ENCODE measurements around the gene BIRC7. TPM values are rescaled to one million over a fixed set of nuclear protein-coding genes. Genes with fewer than 3 reads are reported as not detected.

Gene BIRC7
- polyA plus RNA-seq, 4 donors, result 0.13 to 5.4 TPM; not detected in 2

DNA sequence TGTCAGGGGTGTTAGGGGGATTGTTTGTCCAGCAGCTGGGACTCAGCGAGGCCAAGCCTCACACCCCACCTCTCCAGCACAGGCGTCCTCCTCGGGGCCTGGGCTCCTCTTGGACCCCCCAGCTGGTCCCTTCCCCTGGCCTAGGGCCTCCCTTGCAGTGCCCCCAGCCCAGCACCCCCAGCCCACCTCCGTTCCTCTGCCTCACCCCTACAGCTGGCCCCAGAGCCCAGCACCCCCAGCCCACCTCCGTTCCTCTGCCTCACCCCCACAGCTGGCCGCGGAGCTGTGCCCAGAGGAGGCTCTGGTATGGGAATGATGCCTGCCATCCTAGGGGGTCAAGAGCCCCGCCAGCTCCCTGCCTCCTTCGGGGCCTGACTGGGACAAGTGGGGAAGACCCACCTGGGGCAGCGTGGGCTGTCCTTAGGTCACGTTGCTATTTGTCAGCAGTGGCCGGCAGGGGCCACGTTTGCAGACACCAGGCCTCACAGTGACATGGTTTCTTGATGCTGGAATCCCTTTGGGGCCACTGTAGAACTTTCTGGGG lies 49.3 kb downstream of the BIRC7 start:
- Histone ChIP-seq H3K27ac (ENCODE audit: low read depth in 1 of 3, low read length in 2 of 3) (no peak overlapping the region), H3K27me3 (ENCODE audit: control insufficient read depth in 3 of 3, insufficient read depth in 3 of 3, low read length in 3 of 3) (no peaks in the 10 kb centered on the region), H3K36me3 (ENCODE audit: control insufficient read depth in 3 of 3, insufficient read depth in 2 of 3, low read depth in 1 of 3, low read length in 3 of 3) (peaks cover 7 to 95% (median 10%) of the 10 kb centered on the region in 3 donors), H3K4me3 (ENCODE audit: low read depth in 1 of 3, low read length in 3 of 3) (peak overlapping the region in 1 of 3 donors; percentile 12), H3K9me3 (ENCODE audit: control insufficient read depth in 2 of 2, insufficient read depth in 1 of 2, low read depth in 1 of 2, low read length in 1 of 2) (no peaks in the 10 kb centered on the region), H3K4me1 (ENCODE audit: control insufficient read depth in 3 of 3, insufficient read depth in 2 of 3, low read depth in 1 of 3, low read length in 2 of 3) (no peaks in the 10 kb centered on the region)
- no peak for DNase-seq
- 81 to 91% (median 87%) methylated on average over 13 of the region's 13 CpGs for WGBS, 3 donors
- FAIRE-seq, result no peak

GRCh38 chr20:63285636-63286615 lies 50.2 kb downstream of the BIRC7 start:
- WGBS, 3 donors, result 94 to 96% (median 94%) methylated on average over 44 of the region's 44 CpGs
- Histone ChIP-seq H3K9me3 (ENCODE audit: control insufficient read depth in 2 of 2, insufficient read depth in 1 of 2, low read depth in 1 of 2, low read length in 1 of 2) (no peaks in the 10 kb centered on the region), H3K27ac (ENCODE audit: low read depth in 1 of 3, low read length in 2 of 3) (no peak overlapping the region), H3K4me1 (ENCODE audit: control insufficient read depth in 3 of 3, insufficient read depth in 2 of 3, low read depth in 1 of 3, low read length in 2 of 3) (peaks cover 0 to 1% (median 0%) of the 10 kb centered on the region in 3 donors), H3K36me3 (ENCODE audit: control insufficient read depth in 3 of 3, insufficient read depth in 2 of 3, low read depth in 1 of 3, low read length in 3 of 3) (peaks cover 4 to 86% (median 9%) of the 10 kb centered on the region in 3 donors), H3K4me3 (ENCODE audit: low read depth in 1 of 3, low read length in 3 of 3) (no peak overlapping the region), H3K27me3 (ENCODE audit: control insufficient read depth in 3 of 3, insufficient read depth in 3 of 3, low read length in 3 of 3) (no peaks in the 10 kb centered on the region)
- FAIRE-seq (no peak), DNase-seq (no peak)

- Histone ChIP-seq H3K4me3 (ENCODE audit: low read depth in 1 of 3, low read length in 3 of 3) (no peak overlapping the region), H3K27ac (ENCODE audit: low read depth in 1 of 3, low read length in 2 of 3) (no peak overlapping the region), H3K4me1 (ENCODE audit: control insufficient read depth in 3 of 3, insufficient read depth in 2 of 3, low read depth in 1 of 3, low read length in 2 of 3) (peaks cover 0 to 4% (median 0%) of the 10 kb centered on the region in 3 donors), H3K9me3 (ENCODE audit: control insufficient read depth in 2 of 2, insufficient read depth in 1 of 2, low read depth in 1 of 2, low read length in 1 of 2) (no peaks in the 10 kb centered on the region), H3K36me3 (ENCODE audit: control insufficient read depth in 3 of 3, insufficient read depth in 2 of 3, low read depth in 1 of 3, low read length in 3 of 3) (peaks cover 3 to 77% (median 6%) of the 10 kb centered on the region in 3 donors), H3K27me3 (ENCODE audit: control insufficient read depth in 3 of 3, insufficient read depth in 3 of 3, low read length in 3 of 3) (peaks cover 0 to 3% (median 0%) of the 10 kb centered on the region in 3 donors)
- DNase-seq (no peak), FAIRE-seq (no peak)
- WGBS, 3 donors, result 81 to 83% (median 82%) methylated on average over 23 of the region's 23 CpGs
Measured at GRCh38 chr20:63286781-63287696, 51.3 kb downstream of the BIRC7 start.

GRCh38 chr20:63287697-63288580 lies 52.2 kb downstream of the BIRC7 start:
- Histone ChIP-seq H3K27me3 (ENCODE audit: control insufficient read depth in 3 of 3, insufficient read depth in 3 of 3, low read length in 3 of 3) (peaks cover 0 to 3% (median 2%) of the 10 kb centered on the region in 3 donors), H3K36me3 (ENCODE audit: control insufficient read depth in 3 of 3, insufficient read depth in 2 of 3, low read depth in 1 of 3, low read length in 3 of 3) (peaks cover 3 to 69% (median 4%) of the 10 kb centered on the region in 3 donors), H3K9me3 (ENCODE audit: control insufficient read depth in 2 of 2, insufficient read depth in 1 of 2, low read depth in 1 of 2, low read length in 1 of 2) (no peaks in the 10 kb centered on the region), H3K4me3 (ENCODE audit: low read depth in 1 of 3, low read length in 3 of 3) (no peak overlapping the region), H3K4me1 (ENCODE audit: control insufficient read depth in 3 of 3, insufficient read depth in 2 of 3, low read depth in 1 of 3, low read length in 2 of 3) (peaks cover 0 to 4% (median 0%) of the 10 kb centered on the region in 3 donors), H3K27ac (ENCODE audit: low read depth in 1 of 3, low read length in 2 of 3) (no peak overlapping the region)
- FAIRE-seq, result no peak
- 92 to 93% (median 92%) methylated on average over 51 to 55 of the region's 55 CpGs for WGBS, 3 donors
- no peak for DNase-seq

DNA sequence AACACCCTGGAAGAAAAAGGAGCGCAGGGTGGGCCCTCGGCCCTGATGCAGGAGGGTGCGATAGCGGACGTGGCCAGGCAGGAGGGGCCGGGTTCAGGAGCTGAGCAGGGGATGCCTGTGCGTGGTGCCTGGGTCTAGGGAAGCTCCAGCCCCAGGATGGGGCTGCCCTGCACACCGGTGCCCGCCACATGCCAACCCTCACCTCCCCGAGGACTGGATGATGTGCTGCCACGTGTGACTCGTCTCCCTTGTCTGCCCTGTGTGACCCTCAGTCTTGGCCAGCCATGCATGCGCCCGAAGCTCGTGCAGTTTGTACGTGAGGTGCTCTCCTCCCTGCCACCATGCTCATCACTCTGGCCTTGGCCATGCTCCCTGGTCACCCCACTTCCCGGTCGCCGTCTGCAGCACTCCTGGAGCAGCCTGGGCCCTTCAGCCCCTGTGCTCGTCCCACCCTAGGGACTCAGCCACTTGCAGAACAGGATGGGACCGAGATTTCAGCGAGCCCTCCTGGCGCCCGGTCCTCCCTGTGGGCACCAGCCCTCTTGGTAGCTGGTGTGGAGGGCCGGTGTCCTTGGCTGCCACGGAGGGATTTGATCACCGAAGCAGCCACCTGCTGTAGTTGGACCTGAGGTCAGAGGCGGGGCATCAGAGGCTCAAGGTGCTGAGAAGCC lies 53.0 kb downstream of the BIRC7 start:
- Histone ChIP-seq H3K4me1 (ENCODE audit: control insufficient read depth in 3 of 3, insufficient read depth in 2 of 3, low read depth in 1 of 3, low read length in 2 of 3) (peaks cover 0 to 4% (median 0%) of the 10 kb centered on the region in 3 donors), H3K27me3 (ENCODE audit: control insufficient read depth in 3 of 3, insufficient read depth in 3 of 3, low read length in 3 of 3) (peaks cover 0 to 3% (median 2%) of the 10 kb centered on the region in 3 donors), H3K27ac (ENCODE audit: low read depth in 1 of 3, low read length in 2 of 3) (no peak overlapping the region), H3K9me3 (ENCODE audit: control insufficient read depth in 2 of 2, insufficient read depth in 1 of 2, low read depth in 1 of 2, low read length in 1 of 2) (no peaks in the 10 kb centered on the region), H3K36me3 (ENCODE audit: control insufficient read depth in 3 of 3, insufficient read depth in 2 of 3, low read depth in 1 of 3, low read length in 3 of 3) (peaks cover 0 to 61% (median under 1%) of the 10 kb centered on the region in 3 donors), H3K4me3 (ENCODE audit: low read depth in 1 of 3, low read length in 3 of 3) (no peak overlapping the region)
- WGBS, 3 donors, result 64 to 85% (median 75%) methylated on average over 28 of the region's 28 CpGs
- FAIRE-seq (no peak), DNase-seq (peak in 1 of 2 donors; percentile 8)

DNA sequence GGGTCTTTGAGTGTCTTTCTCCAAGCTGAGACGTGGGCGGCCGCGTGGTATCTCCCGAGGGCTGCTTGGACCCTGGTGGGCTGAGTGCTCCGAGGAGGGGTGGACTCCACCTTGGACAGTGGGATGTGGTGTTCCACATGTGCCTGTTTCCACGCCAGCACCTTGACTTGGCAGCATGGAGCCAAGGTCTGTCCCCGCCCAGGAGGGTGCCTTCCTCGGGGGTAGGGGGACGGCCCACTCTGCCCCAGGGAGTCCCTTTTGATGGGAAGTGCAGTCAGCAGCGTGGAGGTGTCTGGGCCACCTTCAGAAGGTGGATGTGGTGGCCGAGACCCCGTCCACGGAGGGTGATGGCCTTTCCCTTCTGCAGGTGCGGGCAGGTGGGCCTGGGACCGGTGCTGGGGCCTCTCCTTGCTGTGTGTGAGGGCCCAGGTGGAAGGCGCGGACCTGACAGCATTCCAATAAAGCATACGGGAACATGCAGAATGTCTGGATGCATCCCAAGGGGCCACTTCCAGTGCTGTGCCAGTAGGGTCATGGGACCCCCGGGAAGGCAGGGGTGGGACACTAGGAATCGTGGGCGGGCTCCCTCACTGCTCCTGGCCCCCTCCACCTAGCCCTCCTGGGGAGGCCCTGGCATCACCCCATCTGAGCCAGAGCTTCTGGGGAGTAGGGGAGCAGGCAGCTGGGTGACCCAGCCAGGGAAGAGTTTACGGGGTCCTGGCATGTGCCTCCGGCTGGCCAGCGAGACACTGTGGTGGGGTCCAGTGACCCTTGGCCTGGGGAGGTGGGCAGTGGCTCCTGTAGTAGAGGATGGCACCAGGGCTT lies 53.8 kb downstream of the BIRC7 start:
- WGBS, 3 donors, result 68 to 87% (median 79%) methylated on average over 23 to 25 of the region's 25 CpGs
- no peaks in the 10 kb centered on the region for H3K9me3 ChIP-seq (ENCODE audit: control insufficient read depth in 2 of 2, insufficient read depth in 1 of 2, low read depth in 1 of 2, low read length in 1 of 2)
- H3K27me3 ChIP-seq (ENCODE audit: control insufficient read depth in 3 of 3, insufficient read depth in 3 of 3, low read length in 3 of 3), result peaks cover 0 to 3% (median 2%) of the 10 kb centered on the region in 3 donors
- peaks cover 0 to 53% (median 0%) of the 10 kb centered on the region in 3 donors for H3K36me3 ChIP-seq (ENCODE audit: control insufficient read depth in 3 of 3, insufficient read depth in 2 of 3, low read depth in 1 of 3, low read length in 3 of 3)
- FAIRE-seq, result no peak
- no peak overlapping the region for H3K4me3 ChIP-seq (ENCODE audit: low read depth in 1 of 3, low read length in 3 of 3)
- H3K27ac ChIP-seq (ENCODE audit: low read depth in 1 of 3, low read length in 2 of 3), result no peak overlapping the region
- DNase-seq, result no peak
- H3K4me1 ChIP-seq (ENCODE audit: control insufficient read depth in 3 of 3, insufficient read depth in 2 of 3, low read depth in 1 of 3, low read length in 2 of 3), result peaks cover 0 to 4% (median 0%) of the 10 kb centered on the region in 3 donors

Data from small intestine (tissue), 7 donors.